Activated CD4-positive, alpha-beta T cell treated with anti-CD3 and anti-CD28 coated beads, Interleukin-2, amount 50 U/mL, for 16 hours (primary cell): ENCODE results near the gene MAPK4.
"Not testable (repeated sequence)": the region's sequence is repeated elsewhere in the genome, so short reads cannot be mapped to it uniquely, and the experiment has no call there.

ENCODE experiments used
- DNase-seq: peaks from one replicate; pipeline ENCODE4 v3.0.0-alpha.2; 2020

Gene MAPK4

DNA sequence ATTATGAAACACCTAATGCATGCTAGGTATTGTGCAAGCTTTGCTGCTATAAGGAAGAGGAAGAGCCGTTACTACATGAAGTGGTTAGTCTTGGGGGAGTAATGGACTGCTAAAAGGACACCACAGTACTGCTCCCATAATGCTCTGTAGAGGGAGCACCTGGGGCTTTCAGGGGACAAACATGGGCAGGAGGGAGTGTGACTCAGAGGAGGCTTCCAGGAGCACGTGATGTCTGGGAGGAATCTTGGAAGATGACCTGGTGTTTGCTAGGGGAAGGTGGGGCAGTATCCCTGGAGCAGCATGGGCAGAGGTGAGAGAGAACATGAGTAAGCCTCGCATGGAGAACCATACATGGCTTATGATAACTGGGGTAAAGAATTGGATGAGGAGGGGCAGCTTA is 18.8 kb downstream of the MAPK4 start:
- no peak for DNase-seq

DNA sequence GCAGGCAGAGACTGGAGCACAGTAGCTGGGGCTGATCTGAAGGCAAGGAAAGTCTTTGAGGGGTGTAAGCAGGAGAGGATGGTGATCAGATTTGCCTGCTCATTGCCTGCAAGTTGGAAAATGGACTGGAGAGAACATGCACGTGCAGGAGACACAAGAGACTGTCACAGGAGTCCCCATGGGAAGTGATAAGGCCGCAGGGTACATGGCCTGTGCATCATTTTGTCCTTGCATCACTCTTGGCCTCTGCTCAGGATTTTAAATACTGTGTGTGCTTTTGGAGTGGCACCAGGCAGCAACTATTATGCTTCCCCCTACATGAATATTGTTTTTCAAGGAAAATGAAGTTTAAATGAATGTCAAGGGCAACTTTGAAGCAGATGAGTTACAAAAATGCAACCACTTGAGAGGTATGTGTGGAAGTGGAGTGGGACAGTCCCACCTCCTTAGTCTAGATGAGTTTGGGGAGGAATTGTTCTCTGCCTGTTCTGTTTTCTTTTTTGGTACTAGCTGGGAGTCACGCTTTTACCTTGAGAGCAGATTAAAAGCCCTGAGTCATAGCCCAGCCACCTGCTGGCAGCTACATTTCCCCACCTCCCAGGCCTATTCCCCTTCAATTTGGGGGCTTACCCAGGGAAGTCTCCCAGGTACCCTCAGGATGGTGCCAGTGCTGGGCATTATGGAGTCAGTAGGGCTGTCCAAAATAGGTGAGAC is 19.3 kb downstream of the MAPK4 start:
- DNase-seq = no peak

DNA sequence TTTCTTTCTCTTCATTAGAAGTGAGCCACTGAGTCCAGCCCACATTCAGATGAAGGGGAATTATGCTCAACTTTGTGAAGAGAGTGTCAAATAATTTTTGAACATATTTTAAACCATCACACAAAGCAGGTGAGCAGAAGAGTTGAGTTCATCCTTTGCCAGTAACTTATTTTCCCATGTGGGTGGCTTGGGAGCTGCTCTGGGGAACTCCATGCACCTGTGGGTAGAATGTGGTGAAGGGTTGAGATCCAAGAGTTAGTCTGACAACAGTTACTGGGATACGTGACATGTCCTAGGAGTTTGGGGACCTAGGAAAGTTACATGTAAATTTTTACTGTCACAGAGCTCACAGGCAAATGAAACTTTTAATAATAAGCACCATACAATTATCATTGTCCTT is 21.6 kb downstream of the MAPK4 start:
- DNase-seq = no peak

DNA sequence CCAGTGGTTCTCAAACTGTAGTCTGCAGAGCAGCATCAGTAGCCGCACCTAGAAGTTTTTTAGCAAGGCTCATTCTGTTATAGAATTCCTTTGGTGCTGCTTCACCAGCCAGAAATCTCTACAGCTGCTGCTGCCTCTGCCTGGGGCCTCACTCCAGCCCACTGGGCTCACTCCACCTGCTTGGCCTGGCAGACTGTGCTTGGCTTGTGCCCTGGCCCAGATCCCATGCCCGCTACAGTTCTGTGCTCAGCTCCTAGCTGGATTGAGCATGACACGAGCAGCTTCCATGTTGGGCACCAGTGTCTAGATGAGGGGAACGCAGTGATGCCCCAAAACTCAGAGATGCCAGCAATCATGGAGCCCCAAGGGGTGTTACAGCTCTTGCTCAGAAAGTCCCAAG is 22.6 kb downstream of the MAPK4 start:
- DNase-seq = no peak

DNA sequence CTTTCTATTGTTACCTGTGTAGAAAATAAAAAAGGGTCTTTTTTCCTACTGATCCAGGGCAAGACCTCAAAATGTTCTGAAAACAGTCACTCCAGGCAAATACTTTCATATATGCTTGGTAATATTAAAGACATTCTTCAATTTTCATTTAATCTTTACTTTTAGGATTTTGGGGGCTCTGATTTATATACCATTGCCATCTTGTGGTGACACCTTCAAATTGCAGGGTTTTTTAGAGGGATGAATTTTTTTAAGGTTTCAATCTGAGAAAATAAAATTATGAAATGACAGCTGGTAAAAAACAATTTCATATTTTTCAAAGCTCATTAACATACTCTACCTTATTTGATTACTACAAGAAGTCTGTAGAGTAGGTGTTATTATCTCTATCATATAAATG is 26.8 kb downstream of the MAPK4 start:
- no peak for DNase-seq

DNA sequence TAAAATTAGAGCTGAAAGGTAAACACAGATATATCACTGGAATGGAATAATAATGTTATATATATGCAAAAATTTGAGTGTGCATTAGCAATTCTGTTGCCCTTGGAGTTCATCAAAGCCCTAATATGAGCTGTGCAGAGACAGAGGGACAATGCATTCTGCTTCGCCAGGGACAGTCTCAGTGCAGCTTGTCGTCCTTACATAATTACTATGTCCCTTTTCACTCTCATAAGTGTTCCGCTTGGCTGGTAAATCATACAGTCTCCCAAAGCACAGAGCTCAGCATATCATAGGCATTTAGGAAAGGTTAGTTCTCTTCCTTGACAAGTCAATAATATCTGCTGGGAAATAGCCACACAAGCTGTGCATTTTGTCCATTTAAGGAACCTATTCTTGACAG is 30.7 kb downstream of the MAPK4 start:
- no peak for DNase-seq

DNA sequence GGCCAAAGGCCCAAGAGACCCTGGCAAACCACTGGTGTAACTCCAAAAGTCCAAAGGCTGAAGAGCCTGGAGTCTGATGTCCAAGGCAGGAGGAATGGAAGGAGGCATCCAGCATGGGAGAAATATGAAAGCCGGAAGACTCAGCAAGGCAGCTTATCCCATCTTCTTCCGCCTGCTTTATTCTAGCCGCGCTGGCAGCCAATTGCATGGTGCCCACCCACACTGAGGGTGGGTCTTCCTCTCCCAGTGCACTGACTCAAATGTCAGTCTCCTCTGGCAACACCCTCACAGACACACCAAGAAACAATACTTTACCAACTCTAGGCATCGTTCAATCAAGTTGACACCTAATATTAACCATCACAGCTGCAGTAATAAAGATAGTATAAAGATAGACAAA is 34.1 kb downstream of the MAPK4 start:
- DNase-seq = no peak

DNA sequence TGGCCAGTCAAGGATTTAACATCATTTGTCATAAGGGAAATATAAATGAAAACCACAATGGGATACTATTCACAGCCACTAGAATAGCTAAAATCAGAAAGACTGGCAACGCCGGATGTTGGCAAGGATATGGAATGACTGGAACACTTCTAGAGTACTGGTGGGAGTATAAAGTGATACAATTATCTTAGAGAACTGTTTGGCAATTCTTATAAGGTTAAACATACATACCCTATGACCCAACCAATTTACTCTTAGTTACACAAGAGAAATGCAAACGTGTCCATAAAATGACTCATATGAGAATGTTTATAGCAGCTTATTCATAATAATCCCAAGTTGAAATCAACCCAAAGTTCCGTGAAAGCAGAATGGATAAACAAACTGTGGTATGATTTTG is 35.1 kb downstream of the MAPK4 start:
- no peak for DNase-seq

DNA sequence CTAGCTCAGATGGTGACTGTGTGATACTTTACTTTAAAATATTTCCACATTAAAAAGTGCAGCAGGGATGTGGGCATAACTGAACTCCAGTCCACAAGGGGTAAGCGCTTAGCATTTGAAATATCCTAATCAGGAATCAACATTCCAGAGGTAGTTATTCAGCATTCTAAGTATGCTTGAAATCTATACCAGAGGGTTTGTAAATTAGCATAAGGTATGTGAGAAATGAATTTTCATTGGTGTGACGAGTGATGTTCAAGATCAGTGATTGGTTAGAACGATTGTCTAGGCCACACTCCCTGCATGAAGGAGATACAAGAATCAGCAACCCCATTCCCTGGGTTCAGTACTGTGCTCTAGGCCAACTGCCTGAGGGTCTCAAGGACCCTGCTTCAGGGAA is 42.6 kb downstream of the MAPK4 start:
- no peak for DNase-seq

DNA sequence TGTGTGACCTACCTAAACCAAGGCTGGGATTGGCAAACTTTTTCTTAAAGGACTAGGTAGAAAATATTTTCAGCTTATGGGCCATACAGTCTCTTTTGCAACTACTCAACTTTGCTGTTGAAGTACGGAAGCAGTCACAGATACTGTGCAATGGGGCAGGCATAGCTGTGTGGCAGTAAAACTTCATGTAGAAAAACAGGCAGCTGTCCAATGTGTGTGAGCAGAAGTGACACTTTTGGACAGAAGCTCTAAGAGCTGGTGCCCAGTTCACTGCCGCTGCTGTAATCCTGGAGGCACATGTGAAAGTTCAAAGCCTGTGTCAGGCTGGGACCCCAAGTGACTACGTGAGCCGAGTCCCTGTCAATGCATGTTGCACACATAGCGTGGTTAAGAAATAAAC is 46.7 kb downstream of the MAPK4 start:
- DNase-seq = no peak

DNA sequence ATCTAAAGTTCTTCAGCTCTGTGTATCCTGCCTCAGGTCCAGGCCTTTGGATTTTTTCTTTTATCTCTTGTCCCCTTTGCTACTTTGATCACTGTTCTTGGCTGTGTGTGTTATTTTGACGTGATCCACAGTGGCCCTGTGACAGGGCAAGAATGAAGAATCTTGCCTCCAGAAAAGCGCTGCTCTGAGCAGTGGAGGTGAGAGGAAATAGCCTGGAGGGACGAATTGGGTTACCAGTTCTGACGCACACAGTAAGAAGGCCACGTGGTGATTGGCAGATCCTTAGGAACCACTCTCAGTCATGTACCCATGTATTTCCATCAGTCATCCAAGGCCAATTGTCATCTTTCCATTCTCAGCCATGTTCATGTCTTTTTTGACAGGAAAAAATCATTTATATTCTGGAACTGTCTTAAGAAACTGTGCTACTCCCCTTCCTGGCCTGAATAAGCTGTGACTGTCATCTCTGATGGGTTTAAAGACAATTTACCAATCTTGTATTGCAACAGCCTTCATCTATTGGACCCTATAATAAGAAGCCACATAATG is 47.6 kb downstream of the MAPK4 start:
- no peak for DNase-seq

DNA sequence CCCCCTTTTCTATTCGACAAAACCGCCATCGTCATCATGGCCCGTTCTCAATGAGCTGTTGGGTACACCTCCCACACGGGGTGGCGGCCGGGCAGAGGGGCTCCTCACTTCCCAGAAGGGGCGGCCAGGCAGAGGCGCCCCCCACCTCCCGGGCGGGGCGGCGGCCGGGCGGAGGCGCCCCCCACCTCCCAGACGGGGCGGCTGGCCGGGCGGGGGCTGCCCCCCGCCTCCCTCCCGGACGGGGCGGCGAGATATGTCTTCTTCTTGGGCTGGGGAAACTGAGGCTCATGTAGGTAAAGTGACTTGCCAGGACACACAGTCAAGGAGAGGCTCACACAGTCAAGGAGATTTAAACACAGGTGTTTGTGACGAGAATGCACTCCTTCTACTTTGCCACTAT is 49.3 kb downstream of the MAPK4 start:
- not testable (repeated sequence) for DNase-seq

DNA sequence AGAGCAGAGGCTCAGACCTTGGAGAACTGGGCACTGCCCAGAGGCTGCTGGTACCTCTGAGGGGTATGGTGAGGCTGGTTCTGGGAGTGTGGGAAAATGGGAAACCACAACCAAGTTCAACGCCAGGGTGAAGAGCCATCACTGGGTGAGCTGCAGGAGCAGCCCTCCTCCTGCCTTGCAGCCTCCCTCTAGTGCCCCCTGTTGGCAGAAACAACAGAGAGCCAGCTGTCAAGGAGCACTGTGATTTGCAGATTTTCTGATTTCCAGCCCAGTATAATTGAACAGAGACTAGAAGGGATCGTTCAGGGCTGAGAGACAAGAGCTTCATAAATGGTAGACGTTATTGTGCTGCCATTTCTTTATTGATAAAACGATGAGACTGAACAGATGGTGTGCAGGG is 50.5 kb downstream of the MAPK4 start:
- no peak for DNase-seq

DNA sequence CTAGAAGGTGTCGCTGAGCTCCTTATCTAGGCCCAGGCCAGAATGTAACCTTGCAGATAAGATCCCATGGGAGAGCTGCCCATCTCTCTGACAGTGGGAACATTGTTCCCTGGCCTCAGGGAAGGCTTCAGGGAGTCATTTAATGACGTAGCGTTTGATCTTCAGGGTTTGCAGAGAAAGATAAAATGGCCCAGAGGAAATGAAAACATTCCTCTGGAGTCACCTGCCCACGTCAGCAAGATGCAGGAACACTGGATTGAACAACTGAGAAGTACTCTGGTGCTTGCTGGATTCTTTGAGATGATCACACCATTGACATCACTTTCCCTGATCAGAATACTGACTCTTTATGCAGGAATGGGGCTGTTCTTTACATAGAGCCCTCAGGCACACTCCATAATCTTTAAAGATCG is 51.6 kb downstream of the MAPK4 start:
- DNase-seq = no peak

DNA sequence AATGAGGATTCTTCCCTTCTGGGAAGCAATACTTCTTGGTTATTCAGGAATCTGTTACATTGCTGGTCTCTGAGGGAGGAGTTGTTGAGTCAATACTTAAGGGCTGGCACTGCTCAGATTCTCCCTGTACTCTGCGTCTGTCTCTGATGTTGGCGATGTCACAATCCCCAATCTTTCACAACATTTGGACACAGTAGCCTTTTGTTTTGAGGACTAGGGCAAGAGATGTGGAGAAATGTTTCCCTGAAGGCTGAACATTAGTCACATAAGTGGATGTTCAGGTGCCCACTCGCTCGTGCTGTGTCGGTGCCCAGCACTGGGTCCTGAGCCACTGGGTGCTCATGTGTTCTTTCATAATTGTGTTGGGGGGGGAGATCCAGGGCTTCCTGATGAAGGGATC is 55.0 kb downstream of the MAPK4 start:
- no peak for DNase-seq

DNA sequence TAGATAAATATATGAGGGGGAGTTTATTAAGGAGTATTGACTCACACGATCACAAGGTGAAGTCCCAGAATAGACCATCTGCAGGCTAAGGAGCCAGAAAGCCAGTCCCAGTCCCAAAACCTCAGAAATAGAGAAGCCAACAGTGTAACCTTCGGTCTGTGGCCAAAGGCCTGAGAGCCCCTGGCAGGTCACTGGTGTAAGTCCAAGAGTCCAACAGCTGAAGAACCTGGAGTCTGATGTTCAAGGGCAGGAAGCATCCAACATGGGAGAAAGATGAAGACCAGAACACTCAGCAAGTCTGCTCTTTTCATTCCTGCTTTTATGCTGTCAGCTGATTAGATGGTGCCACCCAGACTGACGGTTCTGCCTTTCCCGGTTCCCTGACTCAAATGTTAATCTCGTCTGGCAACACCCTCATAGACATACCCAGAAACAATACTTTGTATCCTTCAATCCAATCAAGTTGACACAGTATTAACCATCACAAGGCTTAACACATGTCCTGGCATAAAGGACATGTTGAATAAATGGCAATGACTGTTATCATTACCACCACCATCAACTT is 56.7 kb downstream of the MAPK4 start:
- DNase-seq = no peak

DNA sequence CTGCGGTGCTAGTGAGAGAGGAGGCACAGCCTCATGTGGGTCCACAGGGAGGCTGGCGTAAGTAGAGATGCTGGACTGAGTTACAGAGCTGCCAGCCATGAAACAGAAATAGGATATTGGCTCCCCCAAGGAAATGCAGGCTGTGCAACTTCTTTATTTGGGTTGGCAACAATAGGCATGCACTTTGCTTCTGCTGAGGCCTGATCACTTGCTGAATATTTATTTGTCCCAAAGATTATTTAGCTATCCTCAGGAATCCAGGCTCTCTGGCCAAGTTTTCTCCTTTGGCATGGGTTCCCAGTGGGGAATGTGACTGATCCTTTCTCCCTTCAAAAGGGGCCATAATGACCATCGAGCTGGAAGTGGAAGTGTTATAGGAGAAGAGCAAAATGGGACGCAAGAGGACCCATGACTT is 60.0 kb downstream of the MAPK4 start:
- DNase-seq = no peak

DNA sequence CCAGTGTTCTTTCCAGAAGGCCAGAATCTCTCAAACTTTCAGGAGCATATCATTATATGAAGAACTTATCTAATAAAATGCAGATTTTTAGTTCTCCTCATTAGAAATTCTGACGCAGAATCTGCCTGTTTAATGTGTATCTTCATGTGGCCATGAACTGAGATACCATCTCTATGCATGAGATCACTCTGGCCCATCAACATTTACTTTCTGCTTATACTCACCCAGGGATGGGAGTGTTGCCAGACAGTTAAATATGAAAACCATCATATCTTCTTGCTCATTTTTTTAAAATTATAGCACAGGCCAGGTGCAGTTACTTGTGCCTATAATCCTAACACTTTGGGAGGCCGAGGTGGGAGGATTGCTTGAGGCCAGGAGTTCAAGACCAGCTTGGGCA is 60.4 kb downstream of the MAPK4 start:
- DNase-seq = no peak

DNA sequence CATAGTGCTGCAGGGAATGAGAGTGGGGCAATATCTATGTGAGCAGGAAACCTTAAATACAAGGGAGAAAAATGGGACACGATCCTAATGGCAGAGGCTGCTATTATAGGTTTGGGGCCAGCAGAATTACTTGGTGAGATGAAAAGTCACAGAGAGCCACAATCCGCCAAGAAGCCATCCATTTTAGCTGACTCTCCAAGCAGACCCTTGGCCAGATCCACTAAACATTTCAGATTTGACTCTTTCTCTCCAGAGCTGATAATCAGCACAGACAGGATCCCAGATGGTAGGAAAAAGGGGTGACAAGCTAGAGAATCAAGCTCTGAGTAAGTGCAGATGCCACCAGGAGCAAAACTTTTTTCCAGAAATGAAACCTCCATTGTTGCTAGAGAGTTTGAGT is 61.5 kb downstream of the MAPK4 start:
- no peak for DNase-seq

DNA sequence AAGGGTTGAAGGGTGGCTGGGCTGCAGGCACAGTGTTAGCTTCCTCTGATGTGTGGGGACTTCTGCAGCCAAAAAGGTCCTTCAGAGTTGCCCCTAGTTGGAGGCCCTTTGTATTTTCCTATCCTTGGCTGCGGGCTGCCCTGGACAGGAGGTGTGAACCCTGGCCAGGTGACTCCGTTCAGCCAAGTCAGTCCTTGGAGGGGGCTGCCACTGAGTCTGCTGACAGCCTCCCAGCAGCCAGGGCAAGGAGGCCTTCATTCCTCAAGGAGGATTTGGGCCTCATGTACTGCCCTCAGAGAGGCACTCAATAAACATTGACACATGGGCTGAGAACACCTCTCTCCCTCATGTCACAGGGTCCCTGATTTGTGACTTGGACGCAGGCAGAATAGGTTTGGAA is 62.4 kb downstream of the MAPK4 start:
- no peak for DNase-seq

DNA sequence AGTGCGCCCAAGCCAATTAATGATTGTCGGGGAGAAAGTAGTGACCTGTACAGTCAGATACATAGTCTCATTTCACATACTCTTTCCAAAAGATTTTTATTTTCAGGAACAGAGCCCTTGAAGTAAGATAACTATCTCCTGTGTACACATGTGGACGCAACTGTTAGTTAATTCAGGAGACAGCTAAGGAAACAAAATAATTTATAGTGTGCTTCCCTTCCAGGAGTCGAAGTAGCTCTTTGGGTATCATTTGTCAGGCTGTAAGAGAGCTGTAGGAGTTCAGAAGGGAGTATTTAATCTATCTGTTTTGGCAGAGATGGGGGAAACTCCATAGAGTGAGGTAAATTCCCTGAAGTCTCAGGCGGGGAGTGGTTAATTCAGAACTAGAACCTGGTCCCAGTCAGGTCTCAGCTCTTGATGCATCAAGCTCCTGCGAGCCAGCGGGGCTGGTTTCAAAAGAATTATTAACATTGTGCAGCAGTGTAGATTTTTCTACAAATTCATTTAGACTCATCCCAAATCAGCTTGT is 63.0 kb downstream of the MAPK4 start:
- DNase-seq = no peak

DNA sequence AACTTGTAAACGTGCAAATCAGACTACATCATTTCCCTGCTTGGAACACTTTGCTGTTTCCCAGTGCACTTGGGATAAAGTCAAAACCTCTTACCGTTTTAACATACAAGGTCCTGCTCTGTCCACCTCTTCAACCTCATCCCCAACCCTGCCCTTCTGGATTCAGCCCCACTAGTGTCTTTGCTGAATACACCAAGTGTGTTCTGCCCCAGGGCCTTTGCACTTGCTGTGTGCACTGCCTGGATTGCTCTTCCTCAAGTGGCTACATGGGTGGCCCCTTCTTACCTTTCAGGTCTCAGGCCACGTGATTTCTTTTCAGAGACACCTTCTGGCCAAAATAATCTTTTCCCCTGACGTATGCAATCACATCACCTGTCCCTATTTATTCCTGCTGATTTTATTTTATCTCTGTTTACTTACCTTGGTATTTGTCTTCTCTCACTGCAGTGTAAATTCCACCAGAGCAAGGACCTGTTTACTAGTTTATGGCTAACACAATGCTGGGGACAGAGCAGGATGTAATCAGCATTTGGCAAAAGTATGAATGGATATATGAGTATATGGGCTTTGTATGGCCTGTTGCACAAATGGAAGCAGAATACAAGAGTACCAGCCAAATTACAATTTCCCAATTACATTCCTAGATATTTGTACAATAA is 63.9 kb downstream of the MAPK4 start:
- no peak for DNase-seq

DNA sequence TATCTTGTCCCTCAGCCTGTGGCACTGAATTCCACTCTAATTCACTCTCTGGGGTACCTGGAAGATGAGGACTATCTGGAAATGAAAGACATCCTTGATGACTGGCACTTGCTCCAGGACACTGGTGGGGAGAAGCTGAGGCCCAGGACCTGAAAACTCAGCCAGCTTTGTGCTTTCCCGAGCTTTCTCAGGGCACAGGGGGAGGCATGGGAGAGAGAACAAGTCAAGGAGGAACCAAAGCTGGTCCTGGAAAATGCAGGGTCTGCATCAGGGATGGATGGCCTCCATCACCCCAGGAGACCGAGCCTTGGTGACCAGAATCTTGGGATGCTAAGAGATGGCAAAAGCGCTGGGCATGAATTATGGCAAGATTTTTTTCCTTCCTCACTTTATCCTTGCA is 65.1 kb downstream of the MAPK4 start:
- no peak for DNase-seq

DNA sequence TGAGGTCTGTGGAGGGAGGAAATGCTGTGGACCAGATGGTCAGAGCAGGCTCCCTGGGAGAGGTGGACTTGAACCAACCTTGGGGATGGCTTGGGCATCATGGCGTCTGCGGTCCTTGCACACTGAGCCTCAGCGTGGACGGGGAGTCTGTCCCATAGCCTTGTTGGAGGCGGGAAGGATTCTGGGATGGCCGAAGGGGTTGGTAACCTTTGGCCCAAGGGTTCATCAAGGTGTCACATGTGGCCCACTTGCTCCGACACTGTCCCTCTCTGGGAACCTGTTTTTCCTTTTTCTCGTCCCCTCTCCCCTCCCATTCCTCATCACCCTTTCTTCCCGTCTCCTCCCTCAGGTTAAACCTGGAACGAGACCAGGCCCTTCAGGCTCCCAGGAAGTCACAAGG is 66.4 kb downstream of the MAPK4 start:
- no peak for DNase-seq
